CD14-positive monocyte (primary cell): ENCODE data around the gene CST4. TPM values are rescaled to one million over a fixed set of nuclear protein-coding genes. Genes with fewer than 3 reads are reported as not detected.

ENCODE experiments used
- DNase-seq, 3 donors: peaks; one replicate each; pipeline ENCODE4 v3.0.0-alpha.2; 2011 to 2022
- H2AFZ ChIP-seq: 2 replicates; pipeline ENCODE4 v1.6.0; 2012; ENCODE audit warnings: mild to moderate bottlenecking, low read depth, low read length, inconsistent platforms; ENCODE audit not compliant: insufficient read depth, poor library complexity, severe bottlenecking
- H3K27ac ChIP-seq, 2 donors: 1 replicate in 1 of 2; 2 replicates in 1 of 2; pipeline ENCODE4 v1.5.1; 2012 to 2013; ENCODE audit warnings: low read length in 2 of 2, control low read depth in 1 of 2, inconsistent platforms in 1 of 2, low read depth in 1 of 2, mild to moderate bottlenecking in 1 of 2
- H3K27me3 ChIP-seq, 2 donors: one replicate each; pipeline versions ENCODE4 v1.6.0 to v1.6.1; 2011 to 2013; ENCODE audit warnings: low read length in 2 of 2; ENCODE audit not compliant: control insufficient read depth in 2 of 2, insufficient read depth in 2 of 2
- H3K36me3 ChIP-seq, 2 donors: replicated peaks in 1 of 2; 1 replicate in 1 of 2; 2 replicates in 1 of 2; pipeline versions ENCODE4 v1.5.1 to v1.6.1; 2012 to 2013; ENCODE audit warnings: low read length in 2 of 2, control low read depth in 1 of 2, inconsistent platforms in 1 of 2, mild to moderate bottlenecking in 1 of 2; ENCODE audit not compliant: insufficient read depth in 2 of 2, control insufficient read depth in 1 of 2
- H3K4me1 ChIP-seq, 2 donors: 1 replicate in 1 of 2; 2 replicates in 1 of 2; pipeline versions ENCODE4 v1.5.1 to v1.6.1; 2012 to 2013; ENCODE audit warnings: low read length in 2 of 2, control low read depth in 1 of 2, inconsistent platforms in 1 of 2, mild to moderate bottlenecking in 1 of 2, moderate library complexity in 1 of 2; ENCODE audit not compliant: insufficient read depth in 2 of 2, control insufficient read depth in 1 of 2
- H3K4me2 ChIP-seq: replicated peaks from 2 replicates; pipeline ENCODE3; 2012; ENCODE audit warnings: low read length, moderate library complexity, mild to moderate bottlenecking; ENCODE audit not compliant: poor library complexity, severe bottlenecking; ENCODE audit errors: extremely low read depth
- H3K4me3 ChIP-seq, 3 experiments: fragments of 200-600 bp in 1 of 3; sonication (generic) in 1 of 3; replicated peaks in 1 of 3; 1 replicate in 2 of 3; 2 replicates in 1 of 3; pipeline ENCODE4 v1.5.1; 2011 to 2013; ENCODE audit warnings: low read length in 3 of 3, mild to moderate bottlenecking in 3 of 3, control low read depth in 2 of 3, low read depth in 2 of 3, inconsistent platforms in 1 of 3, moderate library complexity in 1 of 3
- H3K79me2 ChIP-seq: 2 replicates; pipeline ENCODE4 v1.6.0; 2012; ENCODE audit warnings: mild to moderate bottlenecking, control low read depth, inconsistent platforms, low read length, moderate library complexity; ENCODE audit not compliant: insufficient read depth
- H3K9ac ChIP-seq: 2 replicates; pipeline ENCODE4 v1.6.0; 2017; ENCODE audit warnings: low read length, mild to moderate bottlenecking; ENCODE audit not compliant: insufficient read depth, poor library complexity, severe bottlenecking
- H3K9me3 ChIP-seq, 2 donors: replicated peaks in 1 of 2; 1 replicate in 1 of 2; 2 replicates in 1 of 2; pipeline versions ENCODE4 v1.5.1 to v1.6.1; 2012 to 2013; ENCODE audit warnings: low read length in 2 of 2, control low read depth in 1 of 2; ENCODE audit not compliant: control insufficient read depth in 1 of 2, insufficient read depth in 1 of 2
- H4K20me1 ChIP-seq: 2 replicates; pipeline ENCODE4 v1.6.0; 2012; ENCODE audit warnings: mild to moderate bottlenecking, low read length, control low read depth, moderate library complexity; ENCODE audit not compliant: insufficient read depth
- H3K27ac Mint-ChIP-seq, 7 donors: one replicate each; pipeline ENCODE4 v1.8.0; 2020; ENCODE audit warnings: mild to moderate bottlenecking in 7 of 7, mixed read lengths in 7 of 7, moderate library complexity in 6 of 7, inconsistent platforms in 2 of 7
- H3K27me3 Mint-ChIP-seq, 3 donors: one replicate each; pipeline ENCODE4 v1.8.0; 2021 to 2022; ENCODE audit warnings: low read depth in 3 of 3, mild to moderate bottlenecking in 3 of 3, mixed read lengths in 3 of 3, moderate library complexity in 3 of 3, inconsistent platforms in 1 of 3
- H3K36me3 Mint-ChIP-seq, 2 donors: one replicate each; pipeline ENCODE4 v1.8.0; 2020; ENCODE audit warnings: mixed read lengths in 2 of 2, inconsistent platforms in 1 of 2, mild to moderate bottlenecking in 1 of 2
- H3K4me1 Mint-ChIP-seq: one replicate; pipeline ENCODE4 v1.8.0; 2020; ENCODE audit warnings: mild to moderate bottlenecking, mixed read lengths
- H3K4me3 Mint-ChIP-seq, 2 donors: one replicate each; pipeline ENCODE4 v1.8.0; 2020; ENCODE audit warnings: mild to moderate bottlenecking in 2 of 2, mixed read lengths in 2 of 2, moderate library complexity in 1 of 2
- H3K9me3 Mint-ChIP-seq, 7 donors: one replicate each; pipeline ENCODE4 v1.8.0; 2020 to 2022; ENCODE audit warnings: mixed read lengths in 7 of 7, mild to moderate bottlenecking in 6 of 7, moderate library complexity in 6 of 7, inconsistent platforms in 2 of 7
- CTCF ChIP-seq: fragments of 200-600 bp; IDR thresholded peaks from one replicate; pipeline ENCODE4 v1.8.0; 2022; ENCODE audit warnings: antibody characterized with exemption, mild to moderate bottlenecking
- WGBS: methylation state at CpG from one replicate; pipeline ENCODE4 v1.1.5; 2013; ENCODE audit warnings: missing lambda C conversion rate; ENCODE audit not compliant: insufficient coverage; 5-methylcytosine and 5-hydroxymethylcytosine counted together
- intact Hi-C, 2 donors: fragments of 100-400 bp; cut with micrococcal nuclease; formaldehyde crosslinking; loops; one replicate each; pipeline versions ENCODE4 v1.15.0 to v1.15.1; 2023
- polyA plus RNA-seq, 3 donors: library from polyadenylated mRNA; depleted of rRNA in 1 of 3; unstranded in 2 of 3; stranded (reverse) in 1 of 3; fragments of 300-500 nt in 2 of 3; fragments of >200 nt in 1 of 3; fragmentation: Illumina TruSeq in 2 of 3; gene quantifications; 1 replicate in 2 of 3; 2 replicates in 1 of 3; pipeline ENCODE4 v1.2.3, GENCODE V29; 2012 to 2021

Gene CST4
- polyA plus RNA-seq, 3 donors, result not detected

- Mint-ChIP-seq H3K9me3 (peaks cover 0 to 2% (median 0%) of the 10 kb centered on the region in 7 donors), H3K4me3 (peak overlapping the region in 1 of 2 donors; percentile 72), H3K4me1 (peaks cover 78% of the 10 kb centered on the region), H3K27me3 (peaks cover 0 to 3% (median 0%) of the 10 kb centered on the region in 3 donors), H3K27ac (peak overlapping the region; percentile 21 to 90 (median 76)), H3K36me3 (no peaks in the 10 kb centered on the region)
- Histone ChIP-seq H3K27ac (peak overlapping the region; percentile 8 to 47), H3K36me3 (no peaks in the 10 kb centered on the region), H3K4me3 (peak overlapping the region in 1 of 3 experiments; percentile 34), H3K9me3 (no peaks in the 10 kb centered on the region), H3K27me3 (no peaks in the 10 kb centered on the region), H2AFZ (no peak overlapping the region), H3K4me1 (peaks cover 74 to 90% of the 10 kb centered on the region in 2 donors), H3K79me2 (peaks cover 8% of the 10 kb centered on the region), H3K4me2 (peak overlapping the region; percentile 24), H3K9ac (no peak overlapping the region), H4K20me1 (peaks cover under 1% of the 10 kb centered on the region)
- TF ChIP-seq CTCF, result no peak
- DNase-seq, result peak; percentile 64 to 76 (median 74)
- intact Hi-C loops, result no loop called here
- 64% methylated on average over 12 of the region's 12 CpGs for WGBS
Measured at GRCh38 chr20:23641936-23642751, 46.7 kb downstream of the CST4 start.

- Histone ChIP-seq H3K9ac (no peak overlapping the region), H3K4me3 (no peak overlapping the region), H2AFZ (no peak overlapping the region), H3K4me2 (no peak overlapping the region), H3K79me2 (peaks cover 20% of the 10 kb centered on the region), H3K4me1 (peaks cover 73 to 88% of the 10 kb centered on the region in 2 donors), H3K27me3 (no peaks in the 10 kb centered on the region), H3K36me3 (no peaks in the 10 kb centered on the region), H4K20me1 (peaks cover 12% of the 10 kb centered on the region), H3K9me3 (no peaks in the 10 kb centered on the region), H3K27ac (no peak overlapping the region)
- intact Hi-C loops, result no loop called here
- no peak for TF ChIP-seq CTCF
- Mint-ChIP-seq H3K4me1 (peaks cover 78% of the 10 kb centered on the region), H3K4me3 (peak overlapping the region; percentile 26 to 53), H3K27ac (peak overlapping the region in 1 of 7 donors; percentile 44), H3K9me3 (peaks cover 0 to 2% (median 0%) of the 10 kb centered on the region in 7 donors), H3K36me3 (peaks cover 5 to 9% of the 10 kb centered on the region in 2 donors), H3K27me3 (peaks cover 0 to 3% (median 0%) of the 10 kb centered on the region in 3 donors)
- 68% methylated on average over 6 of the region's 11 CpGs for WGBS
- DNase-seq, result no peak
Measured at GRCh38 chr20:23640671-23641667, 47.9 kb downstream of the CST4 start.
